Dendritic cell treated with granulocyte-macrophage colony-stimulating factor and Interleukin-4, amounts not matched to agents 40 ng/mL and 50 ng/mL, for 4 days (primary cell): ENCODE data around the gene ARNT2.

Experiments
- H3K27ac Mint-ChIP-seq: one replicate; pipeline ENCODE4 v1.8.0; 2022; ENCODE audit warnings: mild to moderate bottlenecking, mixed read lengths
- H3K27me3 Mint-ChIP-seq: one replicate; pipeline ENCODE4 v1.8.0; 2022; ENCODE audit warnings: mild to moderate bottlenecking, mixed read lengths
- H3K36me3 Mint-ChIP-seq: one replicate; pipeline ENCODE4 v1.8.0; 2022; ENCODE audit warnings: low read depth, mixed read lengths
- H3K4me1 Mint-ChIP-seq: one replicate; pipeline ENCODE4 v1.8.0; 2022; ENCODE audit warnings: low read depth, mixed read lengths
- H3K4me3 Mint-ChIP-seq: one replicate; pipeline ENCODE4 v1.8.0; 2022; ENCODE audit warnings: mild to moderate bottlenecking, moderate library complexity, mixed read lengths
- H3K9me3 Mint-ChIP-seq: one replicate; pipeline ENCODE4 v1.8.0; 2022; ENCODE audit warnings: mixed read lengths
- intact Hi-C: fragments of 100-400 bp; cut with micrococcal nuclease; formaldehyde crosslinking; loops from one replicate; pipeline ENCODE4 v1.15.0; 2022

The ARNT2 gene

DNA sequence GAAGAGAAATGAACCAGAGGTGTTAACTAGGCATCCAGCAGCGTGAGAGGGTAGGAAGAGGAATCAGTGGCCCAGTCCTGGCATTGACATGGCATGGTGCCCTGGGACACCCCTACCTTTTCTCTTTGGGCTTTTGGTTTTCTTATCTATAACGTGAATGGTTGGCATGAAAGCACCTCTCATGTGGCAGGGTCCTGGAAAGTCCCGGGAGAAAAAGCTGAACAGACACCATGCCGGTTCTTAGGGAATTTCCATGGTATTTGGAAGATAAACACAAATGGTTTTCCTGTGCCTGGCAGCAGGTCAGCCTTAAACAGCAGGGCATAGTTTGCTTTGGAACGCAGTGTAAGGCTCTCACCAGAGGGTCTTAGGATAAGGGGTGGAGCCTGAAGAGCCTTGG, 15.4 kb downstream of the ARNT2 start:
- Mint-ChIP-seq H3K9me3 (no peaks in the 10 kb centered on the region), H3K4me3 (no peak overlapping the region), H3K27ac (no peak overlapping the region), H3K27me3 (peaks cover 37% of the 10 kb centered on the region), H3K36me3 (no peaks in the 10 kb centered on the region), H3K4me1 (no peaks in the 10 kb centered on the region)
- intact Hi-C loops: no loop called here

DNA sequence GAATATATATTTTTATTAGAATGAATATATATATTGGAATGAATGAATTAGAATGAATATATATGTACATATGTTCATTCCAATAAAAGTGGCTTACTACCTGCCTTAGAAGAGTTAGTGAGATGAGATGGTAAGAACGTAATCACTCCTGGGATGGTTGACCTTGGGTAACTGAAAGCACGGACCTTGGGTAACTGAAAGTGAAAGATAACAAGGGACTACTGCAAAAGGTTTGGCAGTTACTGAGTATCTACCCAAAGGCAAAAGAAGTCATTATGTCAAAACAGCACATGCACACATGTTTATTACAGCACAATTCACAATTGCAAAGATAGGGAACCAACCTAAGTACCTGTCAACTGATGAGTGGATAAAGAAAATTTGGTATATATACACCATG, 16.5 kb downstream of the ARNT2 start:
- H3K27ac Mint-ChIP-seq: no peak overlapping the region
- no peaks in the 10 kb centered on the region for H3K36me3 Mint-ChIP-seq
- intact Hi-C loops: loop anchor here (2.0 kb wide), 1 partner anchor 550 kb away; no protein-coding TSS in a partner anchor
- peaks cover 36% of the 10 kb centered on the region for H3K27me3 Mint-ChIP-seq
- no peaks in the 10 kb centered on the region for H3K9me3 Mint-ChIP-seq
- H3K4me1 Mint-ChIP-seq: no peaks in the 10 kb centered on the region
- H3K4me3 Mint-ChIP-seq: no peak overlapping the region

DNA sequence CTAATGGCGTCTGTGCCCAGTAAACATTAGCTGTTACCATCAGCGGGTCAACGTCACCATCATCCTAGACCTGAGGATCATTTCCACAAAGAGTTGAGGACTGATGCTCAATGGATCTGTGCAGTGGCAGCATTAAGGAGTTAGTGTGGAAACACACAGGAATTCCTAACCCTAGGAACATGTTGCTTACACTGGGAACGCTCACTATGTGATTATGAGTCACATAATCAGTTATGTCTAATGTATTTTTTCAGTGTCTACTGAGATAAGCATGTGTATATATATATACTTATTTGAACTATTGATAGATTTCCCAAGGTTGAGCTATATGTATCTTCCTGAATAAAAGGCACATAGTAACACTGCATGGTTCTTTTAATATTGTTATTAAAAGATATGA, 19.0 kb downstream of the ARNT2 start:
- Mint-ChIP-seq H3K9me3 (no peaks in the 10 kb centered on the region), H3K36me3 (no peaks in the 10 kb centered on the region), H3K4me1 (no peaks in the 10 kb centered on the region), H3K27me3 (peaks cover 31% of the 10 kb centered on the region), H3K27ac (no peak overlapping the region), H3K4me3 (no peak overlapping the region)
- intact Hi-C loops: no loop called here

DNA sequence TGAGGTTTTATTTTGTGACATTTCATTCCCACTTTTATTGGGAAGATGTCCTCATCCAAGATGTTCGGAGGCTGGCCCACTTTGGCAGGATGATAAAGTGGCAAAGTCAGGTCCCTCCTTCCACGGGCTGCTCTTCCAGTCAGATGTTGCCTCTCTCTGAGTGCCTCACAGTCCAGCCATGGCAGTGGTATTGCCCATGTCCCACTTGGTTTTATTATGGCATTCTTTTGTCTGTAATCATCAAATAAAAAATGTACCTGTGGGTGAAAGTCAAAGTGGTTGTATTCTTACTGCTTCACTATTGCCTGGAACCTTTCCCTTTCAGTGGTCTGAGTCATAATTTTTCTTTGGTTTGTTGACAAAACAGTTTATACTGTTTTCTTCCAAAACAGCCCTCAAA, 20.2 kb downstream of the ARNT2 start:
- Mint-ChIP-seq H3K36me3 (no peaks in the 10 kb centered on the region), H3K4me3 (no peak overlapping the region), H3K9me3 (no peaks in the 10 kb centered on the region), H3K4me1 (no peaks in the 10 kb centered on the region), H3K27me3 (peaks cover 27% of the 10 kb centered on the region), H3K27ac (no peak overlapping the region)
- intact Hi-C loops: no loop called here

DNA sequence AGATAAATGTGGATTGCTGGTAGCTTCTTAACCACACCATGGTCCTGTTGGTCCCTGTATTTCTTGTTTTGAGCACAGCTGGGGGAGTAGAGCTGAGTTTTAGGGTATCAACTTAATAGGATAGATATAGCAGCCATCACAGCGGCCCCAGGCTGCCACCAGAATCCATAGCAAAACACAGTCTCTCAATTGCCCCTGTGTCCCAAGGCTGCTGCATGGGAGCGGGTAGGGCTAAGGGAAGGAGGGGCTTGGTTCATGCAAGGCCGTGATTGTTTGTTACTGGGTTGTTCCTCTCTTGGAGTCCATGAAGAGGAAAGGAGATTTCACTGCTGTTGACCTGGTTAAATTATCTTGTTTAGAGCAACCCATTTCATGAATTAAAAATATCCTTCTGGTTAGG, 22.1 kb downstream of the ARNT2 start:
- H3K36me3 Mint-ChIP-seq: no peaks in the 10 kb centered on the region
- intact Hi-C loops: no loop called here
- H3K4me3 Mint-ChIP-seq: no peak overlapping the region
- no peak overlapping the region for H3K27ac Mint-ChIP-seq
- no peaks in the 10 kb centered on the region for H3K9me3 Mint-ChIP-seq
- H3K27me3 Mint-ChIP-seq: peaks cover 43% of the 10 kb centered on the region
- no peaks in the 10 kb centered on the region for H3K4me1 Mint-ChIP-seq

DNA sequence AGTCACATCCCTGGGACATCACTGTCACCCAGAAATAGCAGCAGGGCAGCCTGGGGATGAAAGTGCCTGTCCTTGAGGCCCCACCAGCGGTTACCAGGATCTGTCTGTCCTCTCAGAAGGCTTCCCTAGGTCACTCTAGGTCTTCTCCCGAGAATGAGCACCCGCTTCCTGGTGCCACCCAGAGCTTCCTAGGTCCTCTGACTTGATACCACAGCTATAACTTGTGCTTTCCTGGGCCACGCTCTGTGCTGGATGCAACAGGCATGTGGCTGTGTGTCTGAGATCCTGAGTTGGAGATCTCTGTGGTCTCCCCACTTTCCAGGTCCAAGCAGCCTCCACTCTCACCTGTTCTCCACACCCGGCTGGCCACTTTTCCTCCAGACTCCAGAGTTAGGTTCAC, 25.8 kb downstream of the ARNT2 start:
- Mint-ChIP-seq H3K9me3 (no peaks in the 10 kb centered on the region), H3K4me3 (no peak overlapping the region), H3K4me1 (peaks cover 8% of the 10 kb centered on the region), H3K36me3 (no peaks in the 10 kb centered on the region), H3K27me3 (peaks cover 46% of the 10 kb centered on the region), H3K27ac (no peak overlapping the region)
- intact Hi-C loops: no loop called here

DNA sequence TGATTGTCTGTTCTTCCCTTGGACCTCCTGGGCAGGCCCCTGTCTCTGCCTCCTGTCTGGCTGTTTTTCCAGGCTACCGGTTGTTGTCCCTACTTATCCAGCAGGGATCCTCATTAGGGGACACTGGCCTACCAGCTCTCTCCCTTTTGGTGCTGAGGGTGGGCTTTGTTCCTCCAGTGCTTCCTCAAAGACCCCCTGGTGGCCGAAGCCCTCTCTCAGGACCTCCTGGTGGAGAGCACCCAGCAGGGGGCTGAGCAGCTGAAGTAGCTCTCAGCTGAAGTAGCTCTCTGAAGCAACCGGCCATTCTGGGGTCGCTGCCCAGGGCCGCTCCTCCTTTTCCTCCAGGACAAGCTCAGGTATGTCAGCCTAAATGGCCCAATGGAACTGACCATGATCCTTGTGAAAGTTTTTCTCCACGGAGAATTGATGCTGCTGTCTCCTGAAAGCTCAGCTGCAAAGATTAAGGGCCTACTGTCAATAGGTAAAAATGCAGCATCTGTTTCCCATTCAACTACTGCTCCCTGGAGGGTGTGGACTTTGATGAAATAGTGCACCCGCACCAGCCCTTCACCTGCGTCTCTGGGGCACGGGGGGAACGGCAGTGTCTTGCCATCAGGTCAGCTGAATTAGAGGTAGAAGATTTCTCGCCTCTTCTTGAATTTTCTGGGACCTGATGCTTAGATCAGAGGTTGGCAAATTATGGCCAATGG, 27.6 kb downstream of the ARNT2 start:
- Mint-ChIP-seq H3K27ac (no peak overlapping the region), H3K4me1 (peaks cover 25% of the 10 kb centered on the region), H3K9me3 (no peaks in the 10 kb centered on the region), H3K27me3 (peaks cover 57% of the 10 kb centered on the region), H3K36me3 (no peaks in the 10 kb centered on the region), H3K4me3 (no peak overlapping the region)
- intact Hi-C loops: no loop called here

DNA sequence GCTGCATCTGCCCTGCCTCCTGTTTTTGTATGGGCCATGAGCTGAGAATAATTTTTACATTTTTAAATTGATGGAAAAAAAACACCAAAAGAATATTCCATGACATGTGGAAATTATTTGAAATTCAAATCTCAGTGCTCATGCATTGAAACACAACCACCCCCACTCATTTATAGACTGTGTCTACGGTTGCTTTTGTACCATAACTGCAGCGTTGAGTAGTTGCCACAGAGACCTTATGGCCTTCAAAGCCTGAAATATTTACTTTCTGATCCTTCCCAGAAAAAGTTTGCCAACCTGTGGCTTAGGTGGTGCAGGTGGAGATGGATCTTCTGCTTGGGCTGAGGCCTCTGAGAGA, 28.1 kb downstream of the ARNT2 start:
- intact Hi-C loops: no loop called here
- Mint-ChIP-seq H3K4me1 (peaks cover 31% of the 10 kb centered on the region), H3K36me3 (no peaks in the 10 kb centered on the region), H3K9me3 (no peaks in the 10 kb centered on the region), H3K4me3 (no peak overlapping the region), H3K27ac (no peak overlapping the region), H3K27me3 (peaks cover 59% of the 10 kb centered on the region)

DNA sequence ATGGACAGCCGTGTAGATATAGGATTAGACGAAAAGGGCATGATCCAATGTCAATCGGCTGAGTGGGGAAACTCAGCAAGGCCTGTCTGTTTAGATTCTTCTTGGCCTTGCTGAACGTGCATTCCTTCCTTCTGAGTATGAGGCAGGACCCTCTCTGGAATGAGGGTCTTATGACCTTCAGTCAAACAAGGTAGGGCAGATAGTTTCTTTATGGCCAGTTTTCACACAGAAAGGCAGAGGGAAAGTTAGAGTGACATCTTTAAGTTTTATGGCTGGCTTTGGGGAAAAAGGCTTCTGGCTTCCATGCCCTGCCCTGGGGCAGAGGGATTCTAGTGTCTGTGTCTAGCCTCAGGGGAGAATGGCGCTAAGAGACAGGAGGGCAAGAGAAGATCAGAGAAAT, 29.7 kb downstream of the ARNT2 start:
- H3K27ac Mint-ChIP-seq: no peak overlapping the region
- H3K27me3 Mint-ChIP-seq: peaks cover 56% of the 10 kb centered on the region
- H3K4me3 Mint-ChIP-seq: no peak overlapping the region
- intact Hi-C loops: no loop called here
- no peaks in the 10 kb centered on the region for H3K36me3 Mint-ChIP-seq
- peaks cover 35% of the 10 kb centered on the region for H3K4me1 Mint-ChIP-seq
- H3K9me3 Mint-ChIP-seq: no peaks in the 10 kb centered on the region

DNA sequence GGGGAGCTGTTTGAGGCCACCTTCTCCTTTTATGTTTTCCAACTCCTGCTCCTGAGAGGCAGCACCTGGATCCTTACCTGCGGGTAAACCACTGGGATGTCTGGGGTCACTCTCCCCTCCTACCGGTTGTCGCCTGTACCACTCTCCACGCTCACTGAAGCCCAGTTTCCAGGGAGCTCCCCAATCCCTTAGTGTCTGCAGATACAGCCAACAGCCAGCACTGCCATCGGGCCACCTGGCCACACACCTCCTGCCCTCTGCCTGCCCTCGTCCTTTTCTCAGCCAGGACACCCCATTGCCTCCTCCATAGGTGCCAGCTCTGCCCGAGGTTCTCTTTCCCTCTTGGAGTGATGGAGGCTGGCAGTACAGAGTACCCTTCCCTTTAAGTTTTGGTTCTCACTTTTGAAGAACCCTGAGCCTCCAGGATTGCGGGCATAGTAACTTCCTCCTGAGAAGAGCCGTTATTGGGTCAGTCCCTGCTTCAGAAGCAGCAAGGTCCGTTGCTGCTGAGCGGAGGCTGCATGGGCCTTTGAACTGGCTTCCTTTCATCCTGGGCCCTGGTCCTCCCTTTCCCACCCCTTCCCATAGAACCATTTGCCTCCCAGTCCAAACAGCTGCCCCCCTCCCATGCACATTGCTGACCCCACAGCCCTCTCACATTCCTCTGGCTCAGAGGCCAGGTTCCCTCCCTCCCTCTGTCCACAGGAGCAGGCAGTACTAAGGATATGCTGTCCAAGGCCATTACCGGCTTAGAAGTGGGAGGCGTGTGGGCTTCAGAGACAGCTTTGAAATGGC, 30.9 kb downstream of the ARNT2 start:
- Mint-ChIP-seq H3K9me3 (no peaks in the 10 kb centered on the region), H3K4me3 (no peak overlapping the region), H3K27me3 (peaks cover 54% of the 10 kb centered on the region), H3K27ac (no peak overlapping the region), H3K36me3 (no peaks in the 10 kb centered on the region), H3K4me1 (peaks cover 35% of the 10 kb centered on the region)
- intact Hi-C loops: no loop called here

DNA sequence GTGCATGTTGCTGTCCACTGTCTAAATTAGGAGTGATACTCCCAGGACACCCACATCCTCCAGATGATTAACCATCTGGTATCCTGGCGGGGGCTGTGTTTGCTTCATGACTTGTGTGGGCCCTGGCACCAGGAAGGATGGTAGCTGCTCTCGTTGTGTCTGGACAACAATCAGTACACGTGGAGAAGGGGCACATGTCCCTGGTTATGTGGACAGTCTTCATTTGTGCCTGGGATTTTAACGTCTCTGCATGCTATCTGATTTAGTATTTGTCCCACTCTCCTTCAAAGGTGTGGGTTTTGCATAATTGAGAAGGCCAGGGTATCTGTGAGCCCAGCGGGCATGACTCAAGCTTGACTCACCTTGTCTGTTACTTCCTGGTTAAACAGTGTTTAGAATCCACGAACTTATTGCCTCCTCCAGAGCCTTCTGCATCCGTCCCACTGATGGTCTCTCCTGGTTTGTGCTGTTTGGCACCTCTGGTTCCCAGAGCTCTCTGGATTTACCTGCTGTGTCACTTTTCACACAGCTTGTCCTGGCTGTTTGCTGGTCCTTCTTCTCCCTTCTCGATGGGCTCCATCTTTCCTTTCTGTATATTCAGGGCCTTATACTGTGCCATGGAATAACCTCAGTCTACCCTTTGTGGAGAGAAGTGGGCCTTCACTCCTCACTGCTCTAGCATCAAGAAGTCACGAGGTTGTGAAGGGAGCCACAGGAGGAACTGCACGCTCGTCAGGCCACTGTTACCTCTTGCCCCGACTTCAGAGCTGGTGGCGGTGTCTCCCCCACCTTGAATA, 32.5 kb downstream of the ARNT2 start:
- Mint-ChIP-seq H3K9me3 (no peaks in the 10 kb centered on the region), H3K36me3 (no peaks in the 10 kb centered on the region), H3K4me3 (no peak overlapping the region), H3K27me3 (peaks cover 51% of the 10 kb centered on the region), H3K27ac (no peak overlapping the region), H3K4me1 (peaks cover 35% of the 10 kb centered on the region)
- intact Hi-C loops: no loop called here

DNA sequence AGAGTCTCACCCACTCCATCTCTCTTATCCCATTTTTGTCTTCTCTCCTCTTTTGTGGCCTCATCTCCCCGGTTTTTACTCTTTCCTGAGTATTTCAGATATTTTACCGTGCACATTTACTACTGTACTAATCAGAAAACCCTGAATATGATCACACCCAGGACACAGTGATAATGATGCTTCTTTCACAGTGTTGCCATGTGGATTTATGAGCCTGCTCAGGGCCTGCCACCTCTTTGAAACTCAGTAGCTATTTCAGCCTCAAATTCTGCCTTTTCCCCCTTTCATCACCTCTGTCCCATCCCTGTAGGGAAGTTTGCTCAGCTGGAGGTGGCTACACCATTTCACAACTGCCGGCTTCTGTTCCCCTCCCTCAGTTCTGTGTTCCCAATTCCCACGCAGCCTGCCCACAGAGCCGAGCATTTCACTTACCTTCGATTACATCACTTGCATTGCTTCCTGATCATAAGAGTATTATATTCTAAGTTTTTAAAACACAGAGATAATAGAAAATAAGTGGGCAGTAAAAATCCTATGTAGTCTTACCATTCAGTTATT, 33.2 kb downstream of the ARNT2 start:
- Mint-ChIP-seq H3K27ac (no peak overlapping the region), H3K4me1 (peaks cover 35% of the 10 kb centered on the region), H3K36me3 (no peaks in the 10 kb centered on the region), H3K9me3 (no peaks in the 10 kb centered on the region), H3K27me3 (peaks cover 58% of the 10 kb centered on the region), H3K4me3 (no peak overlapping the region)
- intact Hi-C loops: no loop called here

DNA sequence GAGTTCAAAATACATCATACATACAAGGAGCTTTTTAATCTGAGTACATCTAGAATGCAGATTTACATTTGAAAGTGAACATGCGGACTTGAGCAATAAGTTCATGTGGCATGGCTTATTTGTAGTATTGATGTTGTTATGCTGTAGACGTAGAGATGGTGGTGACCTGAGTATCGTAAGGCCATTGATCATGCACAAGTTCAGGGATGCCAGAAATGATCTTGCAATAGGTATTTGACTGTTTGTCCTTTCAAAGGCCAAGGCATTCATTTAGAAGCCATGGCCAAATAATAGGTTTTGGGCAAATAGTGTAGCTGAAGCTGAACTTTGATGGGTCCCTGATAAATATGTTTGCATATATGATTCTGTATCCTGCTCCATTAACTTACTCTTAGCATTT, 35.0 kb downstream of the ARNT2 start:
- intact Hi-C loops: no loop called here
- Mint-ChIP-seq H3K9me3 (no peaks in the 10 kb centered on the region), H3K36me3 (no peaks in the 10 kb centered on the region), H3K4me1 (peaks cover 35% of the 10 kb centered on the region), H3K27ac (no peak overlapping the region), H3K27me3 (peaks cover 53% of the 10 kb centered on the region), H3K4me3 (no peak overlapping the region)

DNA sequence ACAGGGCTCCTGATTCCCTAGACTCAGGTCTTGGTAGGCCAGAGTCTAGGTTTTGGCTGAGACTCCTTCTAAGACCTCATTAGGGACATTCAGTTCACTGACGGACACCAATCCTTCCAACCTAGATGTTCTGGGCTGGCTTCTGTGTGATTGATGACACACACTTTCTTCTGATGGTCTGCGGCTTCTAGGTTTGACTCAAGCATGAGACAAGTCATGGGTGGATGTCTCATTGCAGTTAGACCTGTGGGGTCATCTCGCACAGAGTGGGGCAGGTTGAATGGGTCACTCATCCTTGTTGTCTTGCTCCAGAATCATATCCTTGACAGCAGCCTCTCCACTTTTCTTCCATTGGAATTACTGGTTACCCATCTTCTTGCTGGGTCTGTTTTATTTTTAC, 35.8 kb downstream of the ARNT2 start:
- H3K27ac Mint-ChIP-seq: no peak overlapping the region
- H3K4me1 Mint-ChIP-seq: peaks cover 27% of the 10 kb centered on the region
- intact Hi-C loops: no loop called here
- H3K36me3 Mint-ChIP-seq: no peaks in the 10 kb centered on the region
- H3K4me3 Mint-ChIP-seq: no peak overlapping the region
- no peaks in the 10 kb centered on the region for H3K9me3 Mint-ChIP-seq
- peaks cover 47% of the 10 kb centered on the region for H3K27me3 Mint-ChIP-seq
